ENCODE results near the gene RPF1.

The RPF1 gene

GRCh38 chr1:84510668-84511067 lies 31.6 kb downstream of the RPF1 start:
- TF ChIP-seq CTCF (IDR thresholded peaks at IDR 0.05; ENCODE audit: control insufficient read depth, insufficient read depth, low read depth, low read length, missing control alignments), result no peak
- H3K4me3 ChIP-seq (ENCODE audit: control insufficient read depth, low read depth, low read length), result no peak overlapping the region
- DNase-seq (ENCODE audit: low read depth), result no peak

DNA sequence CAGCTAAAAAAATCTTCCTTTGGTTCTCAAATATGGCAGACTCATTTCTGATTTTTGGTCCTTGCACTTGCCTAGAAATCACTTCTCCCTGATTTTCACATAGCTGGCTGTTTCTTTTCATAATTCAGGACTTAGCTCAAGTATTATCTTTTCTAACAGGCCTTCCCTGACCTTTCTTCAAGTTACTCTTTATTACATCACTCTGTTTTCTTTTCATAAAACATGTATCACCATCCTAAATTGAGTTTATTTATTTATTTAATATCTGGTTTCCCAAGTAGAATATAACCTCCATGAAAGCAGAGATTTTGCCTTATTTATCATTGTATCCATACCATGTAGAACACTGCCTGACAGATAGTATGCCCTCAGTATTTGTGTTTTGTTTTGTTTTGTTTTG lies 45.5 kb downstream of the RPF1 start:
- TF ChIP-seq CTCF (IDR thresholded peaks at IDR 0.05; ENCODE audit: control insufficient read depth, insufficient read depth, low read depth, low read length, missing control alignments), result no peak
- DNase-seq (ENCODE audit: low read depth), result no peak
- no peak overlapping the region for H3K4me3 ChIP-seq (ENCODE audit: control insufficient read depth, low read depth, low read length)

- no peak for DNase-seq (ENCODE audit: low read depth)
- no peak for TF ChIP-seq CTCF (IDR thresholded peaks at IDR 0.05; ENCODE audit: control insufficient read depth, insufficient read depth, low read depth, low read length, missing control alignments)
- no peak overlapping the region for H3K4me3 ChIP-seq (ENCODE audit: control insufficient read depth, low read depth, low read length)
Observed at GRCh38 chr1:84525779-84526178, 46.7 kb downstream of the RPF1 start.

DNA sequence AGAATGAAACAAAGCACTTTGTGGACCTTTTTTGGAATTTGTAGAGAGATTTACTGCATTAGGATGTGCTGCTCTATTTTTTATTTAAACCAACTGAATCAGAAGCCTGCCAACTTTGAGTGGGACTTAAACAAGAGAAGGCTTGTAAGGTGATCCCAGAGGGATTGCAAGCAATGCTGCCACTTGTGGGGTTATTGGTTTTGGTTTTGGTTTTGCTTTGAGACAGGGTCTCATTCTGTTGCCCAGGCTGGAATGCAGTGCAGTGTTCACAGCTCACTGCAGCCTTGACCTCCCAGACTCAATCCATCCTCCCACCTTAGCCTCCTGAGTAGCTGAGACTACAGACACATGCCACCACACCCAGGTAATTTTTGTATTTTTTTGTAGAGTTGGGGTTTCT lies 59.5 kb downstream of the RPF1 start:
- H3K4me3 ChIP-seq (ENCODE audit: control insufficient read depth, low read depth, low read length), result no peak overlapping the region
- no peak for TF ChIP-seq CTCF (IDR thresholded peaks at IDR 0.05; ENCODE audit: control insufficient read depth, insufficient read depth, low read depth, low read length, missing control alignments)
- no peak for DNase-seq (ENCODE audit: low read depth)

DNA sequence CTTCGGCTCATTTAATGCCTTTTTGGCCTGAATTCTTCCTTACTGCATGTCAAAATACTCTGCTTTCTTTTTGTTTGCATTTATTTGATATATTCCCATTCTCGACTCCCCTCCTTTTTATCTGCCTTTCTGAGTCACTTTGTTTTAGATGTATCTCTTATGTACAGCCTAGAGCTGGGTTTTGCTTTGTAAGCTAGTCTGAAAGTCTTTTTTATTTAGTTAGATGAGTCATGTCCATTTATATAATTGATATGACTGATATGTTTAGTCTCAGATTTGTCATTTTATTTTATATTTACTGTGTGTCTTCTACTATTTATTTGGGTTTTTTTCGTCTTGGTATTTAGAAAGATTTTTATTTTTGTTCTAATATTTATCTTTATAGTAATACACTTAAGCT lies 60.9 kb downstream of the RPF1 start:
- no peak overlapping the region for H3K4me3 ChIP-seq (ENCODE audit: control insufficient read depth, low read depth, low read length)
- no peak for TF ChIP-seq CTCF (IDR thresholded peaks at IDR 0.05; ENCODE audit: control insufficient read depth, insufficient read depth, low read depth, low read length, missing control alignments)
- DNase-seq (ENCODE audit: low read depth), result no peak

DNA sequence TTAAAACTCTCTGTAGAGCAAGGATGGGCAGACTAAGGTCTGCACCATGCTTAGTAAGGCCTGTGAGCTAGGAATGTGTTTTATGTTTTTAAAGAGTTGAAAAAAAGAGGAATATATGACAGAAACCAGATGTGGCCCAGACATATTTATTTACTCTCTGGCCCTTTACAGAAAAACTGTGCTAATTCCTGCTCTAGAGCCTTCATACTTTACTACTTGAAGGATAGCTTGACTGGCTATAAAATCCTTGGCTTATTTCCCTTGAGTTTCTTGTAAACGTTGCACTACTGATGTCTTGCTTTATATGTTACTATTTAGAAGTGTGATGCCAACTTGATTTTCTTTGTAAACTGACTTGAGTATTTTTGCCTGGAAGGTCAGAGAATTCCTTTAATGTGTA lies 61.7 kb downstream of the RPF1 start:
- DNase-seq (ENCODE audit: low read depth), result peak; percentile 53
- no peak for TF ChIP-seq CTCF (IDR thresholded peaks at IDR 0.05; ENCODE audit: control insufficient read depth, insufficient read depth, low read depth, low read length, missing control alignments)
- no peak overlapping the region for H3K4me3 ChIP-seq (ENCODE audit: control insufficient read depth, low read depth, low read length)

GRCh38 chr1:84541679-84542078 lies 62.6 kb downstream of the RPF1 start:
- DNase-seq (ENCODE audit: low read depth), result no peak
- no peak for TF ChIP-seq CTCF (IDR thresholded peaks at IDR 0.05; ENCODE audit: control insufficient read depth, insufficient read depth, low read depth, low read length, missing control alignments)
- H3K4me3 ChIP-seq (ENCODE audit: control insufficient read depth, low read depth, low read length), result no peak overlapping the region
